HUES48 (cell line): ENCODE results near the gene SRSF9.
"Not testable (repeated sequence)": the region's sequence is repeated elsewhere in the genome, so short reads cannot be mapped to it uniquely, and the experiment has no call there.

Source experiments
- H3K27ac ChIP-seq: one replicate; pipeline ENCODE4 v1.7.0; 2013; ENCODE audit warnings: low read depth, low read length, inconsistent platforms
- H3K27me3 ChIP-seq: 2 replicates; pipeline ENCODE4 v1.6.1; 2013; ENCODE audit warnings: mild to moderate bottlenecking, low read length; ENCODE audit not compliant: control insufficient read depth, insufficient read depth
- H3K36me3 ChIP-seq: 2 replicates; pipeline ENCODE4 v1.6.1; 2013; ENCODE audit warnings: low read length; ENCODE audit not compliant: control insufficient read depth, insufficient read depth
- H3K4me1 ChIP-seq: 2 replicates; pipeline ENCODE4 v1.6.1; 2013; ENCODE audit warnings: mild to moderate bottlenecking, low read length; ENCODE audit not compliant: control insufficient read depth, insufficient read depth
- H3K4me3 ChIP-seq: 2 replicates; pipeline ENCODE4 v1.5.1; 2013; ENCODE audit warnings: mild to moderate bottlenecking, low read depth, low read length
- H3K9ac ChIP-seq: 2 replicates; pipeline ENCODE4 v1.6.1; 2013; ENCODE audit warnings: mild to moderate bottlenecking, low read depth, low read length, moderate library complexity
- H3K9me3 ChIP-seq: 2 replicates; pipeline ENCODE4 v1.6.1; 2013; ENCODE audit warnings: low read length; ENCODE audit not compliant: control insufficient read depth, insufficient read depth

The SRSF9 gene

GRCh38 chr12:120466560-120467315 lies 2.8 kb downstream of the SRSF9 start:
- no peaks in the 10 kb centered on the region for H3K27me3 ChIP-seq
- peak overlapping the region; percentile 7 for H3K27ac ChIP-seq
- peaks cover 57% of the 10 kb centered on the region for H3K36me3 ChIP-seq
- H3K9me3 ChIP-seq, result no peaks in the 10 kb centered on the region
- H3K4me1 ChIP-seq, result peaks cover 7% of the 10 kb centered on the region; the same call in 1 of the 2 replicates
- H3K4me3 ChIP-seq, result no peak overlapping the region
- no peak overlapping the region for H3K9ac ChIP-seq

- H3K4me3 ChIP-seq, result no peak overlapping the region
- H3K9me3 ChIP-seq, result no peaks in the 10 kb centered on the region
- H3K36me3 ChIP-seq, result peaks cover 67% of the 10 kb centered on the region
- no peak overlapping the region for H3K27ac ChIP-seq
- no peak overlapping the region for H3K9ac ChIP-seq
- peaks cover 7% of the 10 kb centered on the region; the same call in 1 of the 2 replicates for H3K4me1 ChIP-seq
- H3K27me3 ChIP-seq, result no peaks in the 10 kb centered on the region
These were observed 3.8 kb downstream of the SRSF9 start for GRCh38 chr12:120465756-120466155.

- Histone ChIP-seq H3K9me3 (no peaks in the 10 kb centered on the region), H3K4me1 (peaks cover 3% of the 10 kb centered on the region; the same call in 1 of the 2 replicates), H3K27me3 (no peaks in the 10 kb centered on the region), H3K27ac (no peak overlapping the region), H3K36me3 (peaks cover 84% of the 10 kb centered on the region), H3K9ac (no peak overlapping the region), H3K4me3 (no peak overlapping the region)
These were observed 5.8 kb downstream of the SRSF9 start for GRCh38 chr12:120463712-120464111.

- H3K4me3 ChIP-seq, result no peak overlapping the region
- no peak overlapping the region for H3K27ac ChIP-seq
- no peaks in the 10 kb centered on the region for H3K9me3 ChIP-seq
These were observed 7.4 kb downstream of the SRSF9 start for GRCh38 chr12:120462099-120462640.

DNA sequence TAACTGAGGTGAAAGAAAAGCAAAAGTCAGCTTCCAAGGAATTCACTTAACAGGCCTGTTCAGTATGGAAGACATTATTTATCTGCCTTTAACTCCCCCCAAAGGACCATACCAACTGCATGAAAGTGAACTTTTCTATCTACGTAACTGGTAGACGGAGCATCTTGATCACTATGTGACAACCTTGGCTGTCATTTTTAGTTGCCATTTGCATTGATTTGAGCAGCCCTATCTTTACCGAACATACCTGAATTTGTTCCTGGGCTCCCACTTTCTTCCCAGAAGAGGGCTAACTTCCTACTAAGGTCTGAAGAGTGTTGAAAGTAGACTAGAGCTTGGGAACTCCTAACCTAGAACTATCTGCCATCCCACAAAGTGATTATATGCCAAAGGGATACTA lies 9.4 kb downstream of the SRSF9 start:
- Histone ChIP-seq H3K27ac (no peak overlapping the region), H3K4me1 (no peaks in the 10 kb centered on the region), H3K4me3 (no peak overlapping the region), H3K36me3 (peaks cover 94% of the 10 kb centered on the region), H3K9me3 (no peaks in the 10 kb centered on the region), H3K27me3 (no peaks in the 10 kb centered on the region), H3K9ac (no peak overlapping the region)

More at GRCh38 chr12:120462099-120462640, 7.4 kb downstream of the SRSF9 start:
- no peaks in the 10 kb centered on the region for H3K27me3 ChIP-seq
- peaks cover 3% of the 10 kb centered on the region; the same call in 1 of the 2 replicates for H3K4me1 ChIP-seq
- H3K36me3 ChIP-seq, result peaks cover 94% of the 10 kb centered on the region
- no peak overlapping the region for H3K9ac ChIP-seq

- H3K9ac ChIP-seq, result no peak overlapping the region
- H3K9me3 ChIP-seq, result no peaks in the 10 kb centered on the region
- no peaks in the 10 kb centered on the region for H3K4me1 ChIP-seq
- H3K36me3 ChIP-seq, result peaks cover 88% of the 10 kb centered on the region
- no peak overlapping the region for H3K4me3 ChIP-seq
- H3K27me3 ChIP-seq, result no peaks in the 10 kb centered on the region
- no peak overlapping the region for H3K27ac ChIP-seq
These were observed 12.4 kb downstream of the SRSF9 start for GRCh38 chr12:120457133-120457532.

DNA sequence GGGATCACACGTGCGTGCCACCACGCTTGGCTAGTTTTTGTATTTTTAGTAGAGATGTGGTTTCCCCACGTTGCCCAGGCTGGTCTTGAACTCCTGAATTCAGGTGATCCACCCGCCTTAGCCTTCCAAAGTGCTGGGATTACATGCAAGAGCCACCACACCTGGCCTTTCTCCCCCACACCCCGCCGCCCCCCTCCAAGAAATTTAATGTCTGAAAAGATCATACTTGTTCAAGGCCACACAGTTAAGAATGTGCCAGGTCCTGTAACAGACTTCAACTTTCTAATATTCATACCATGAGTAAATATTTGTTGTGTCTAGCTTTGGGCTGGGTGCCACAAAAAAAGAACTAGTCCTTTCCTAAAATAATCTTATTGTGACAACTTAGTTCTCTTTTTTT lies 14.2 kb downstream of the SRSF9 start:
- H3K27me3 ChIP-seq, result no peaks in the 10 kb centered on the region
- no peak overlapping the region for H3K9ac ChIP-seq
- H3K4me1 ChIP-seq, result no peaks in the 10 kb centered on the region
- no peaks in the 10 kb centered on the region for H3K9me3 ChIP-seq
- no peak overlapping the region for H3K27ac ChIP-seq
- no peak overlapping the region for H3K4me3 ChIP-seq
- H3K36me3 ChIP-seq, result peaks cover 80% of the 10 kb centered on the region

GRCh38 chr12:120453977-120454376 lies 15.6 kb downstream of the SRSF9 start:
- Histone ChIP-seq H3K27ac (no peak overlapping the region), H3K27me3 (no peaks in the 10 kb centered on the region), H3K36me3 (peaks cover 79% of the 10 kb centered on the region), H3K9ac (no peak overlapping the region), H3K4me1 (no peaks in the 10 kb centered on the region), H3K4me3 (no peak overlapping the region), H3K9me3 (no peaks in the 10 kb centered on the region)

DNA sequence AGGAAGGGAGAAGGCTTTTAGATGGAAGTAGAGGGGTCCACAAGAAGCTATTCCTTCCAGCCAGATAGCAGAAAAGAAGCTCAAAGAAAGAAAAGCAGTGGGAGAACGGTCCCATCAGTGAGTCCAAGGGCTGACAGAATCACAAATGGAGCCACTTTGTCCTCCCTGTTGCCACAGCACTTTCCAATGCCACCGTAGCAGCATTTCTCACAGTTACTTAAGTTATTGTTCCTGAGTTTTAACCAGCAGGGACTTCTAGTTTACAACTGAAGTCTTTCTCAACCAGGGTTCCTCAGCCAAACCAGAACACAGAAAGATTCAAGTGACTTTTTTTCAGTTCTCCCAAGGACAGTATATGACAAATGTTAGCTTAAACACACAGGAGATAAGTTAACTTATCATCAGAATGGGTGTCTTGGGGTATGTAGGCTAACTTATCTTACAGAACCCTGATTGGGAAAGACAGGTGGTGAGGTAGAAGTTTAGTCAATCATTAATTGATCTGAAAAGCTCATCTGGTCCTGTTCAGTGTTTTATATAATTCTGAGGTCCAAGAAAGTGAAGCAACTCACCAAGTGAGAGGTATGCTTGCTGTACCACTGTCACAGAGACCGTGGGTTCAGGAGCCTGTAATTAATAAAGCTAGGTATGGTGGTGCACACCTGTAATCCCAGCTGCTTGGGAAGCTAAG lies 16.3 kb downstream of the SRSF9 start:
- peaks cover 72% of the 10 kb centered on the region for H3K36me3 ChIP-seq
- H3K27me3 ChIP-seq, result no peaks in the 10 kb centered on the region
- H3K4me1 ChIP-seq, result no peaks in the 10 kb centered on the region
- H3K9ac ChIP-seq, result no peak overlapping the region
- no peaks in the 10 kb centered on the region for H3K9me3 ChIP-seq
- H3K4me3 ChIP-seq, result no peak overlapping the region
- H3K27ac ChIP-seq, result no peak overlapping the region

- H3K4me1 ChIP-seq, H3K27ac ChIP-seq, H3K27me3 ChIP-seq, H3K9me3 ChIP-seq, H3K9ac ChIP-seq, H3K4me3 ChIP-seq: not testable (repeated sequence)
- H3K36me3 ChIP-seq, result peaks cover 72% of the 10 kb centered on the region
These were observed 17.0 kb downstream of the SRSF9 start for GRCh38 chr12:120452524-120452923.

- no peaks in the 10 kb centered on the region for H3K9me3 ChIP-seq
- peak overlapping the region; percentile 99; the same call in 1 of the 2 replicates for H3K4me3 ChIP-seq
- H3K4me1 ChIP-seq, result 0 out of 2 replicates have a peak, but pooled peaks cover 3% of the 10 kb centered on the region
- H3K27me3 ChIP-seq, result no peaks in the 10 kb centered on the region
- no peak overlapping the region for H3K27ac ChIP-seq
- peaks cover 57% of the 10 kb centered on the region for H3K36me3 ChIP-seq
- no peak overlapping the region for H3K9ac ChIP-seq
These were observed 21.6 kb downstream of the SRSF9 start for GRCh38 chr12:120447992-120448391.
